ENCODE measurements around the gene GLRX3.

GRCh38 chr10:130128922-130129321, 7.3 kb upstream of the GLRX3 start:
- TF ChIP-seq CTCF (conservative IDR thresholded peaks at IDR 0.05; ENCODE audit: low read depth, low read length), result no peak
- no peak for TF ChIP-seq EZH2phosphoT487 (IDR thresholded peaks at IDR 0.05; ENCODE audit: borderline replicate concordance, low read length)
- no peak for TF ChIP-seq EZH2 (IDR thresholded peaks at IDR 0.05; ENCODE audit: low read length, unreplicated experiment)

Measured in PC-3 (cell line).